Left lung (tissue), 10 donors: ENCODE results near the gene SIRT2. TPM values are rescaled to one million over a fixed set of nuclear protein-coding genes. Genes with fewer than 3 reads are reported as not detected.
"Not testable (repeated sequence)": the region's sequence is repeated elsewhere in the genome, so short reads cannot be mapped to it uniquely, and the experiment has no call there.

Source experiments
- ATAC-seq: fragments of 200-7000 bp; cut with Tn5 transposase; one replicate; pipeline ENCODE4 v1.9.1; 2020; ENCODE audit warnings: moderate library complexity
- DNase-seq, 4 donors: peaks; one replicate each; pipeline ENCODE4 v3.0.0-alpha.2; 2013 to 2020
- H3K27ac ChIP-seq, 2 donors: fragments of 200-600 bp; sonication (generic) in 1 of 2; one replicate each; pipeline versions ENCODE4 v1.5.0 to v1.8.0; 2020 to 2021
- H3K27me3 ChIP-seq, 2 donors: fragments of 200-600 bp; sonication (generic) in 1 of 2; one replicate each; pipeline versions ENCODE4 v1.5.0 to v1.8.0; 2020 to 2021
- H3K36me3 ChIP-seq, 2 donors: fragments of 200-600 bp; sonication (generic) in 1 of 2; one replicate each; pipeline versions ENCODE4 v1.5.0 to v1.8.0; 2020 to 2021
- H3K4me1 ChIP-seq, 2 donors: fragments of 200-600 bp; one replicate each; pipeline ENCODE4 v1.8.0; 2021
- H3K4me3 ChIP-seq, 2 donors: fragments of 200-600 bp; sonication (generic) in 1 of 2; one replicate each; pipeline versions ENCODE4 v1.5.0 to v1.8.0; 2020 to 2021; ENCODE audit warnings: mild to moderate bottlenecking in 1 of 2
- H3K9me3 ChIP-seq, 2 donors: fragments of 200-600 bp; sonication (generic) in 1 of 2; one replicate each; pipeline versions ENCODE4 v1.5.0 to v1.8.0; 2020 to 2021
- intact Hi-C, 2 donors: fragments of 100-400 bp; cut with DNase I; formaldehyde crosslinking; loops; one replicate each; pipeline versions ENCODE4 v1.11.2 to v1.14.2; 2022
- polyA plus RNA-seq, 6 donors: library from polyadenylated mRNA; unstranded; fragments of 120-200 nt; gene quantifications; one replicate each; pipeline ENCODE4 v1.2.1, GENCODE V29; 2013; ENCODE audit not compliant: insufficient read length in 6 of 6
- total RNA-seq, 2 donors: library from RNA; stranded (reverse); fragmentation: NEBNext Ultra II Directional; extraction: Animal tissue kit (Norgen Biotek cat#: 25700); gene quantifications; one replicate each; pipeline ENCODE4 v1.2.1, GENCODE V29; 2021
- TF ChIP-seq, protein P1 (sequence below), 2 donors: fragments of 200-600 bp; sonication (generic) in 1 of 2; IDR thresholded peaks; one replicate each; pipeline versions ENCODE4 v1.5.0 to v1.8.0; 2021; ENCODE audit warnings: antibody characterized with exemption in 2 of 2
- donor health status: DM: no; HTN: yes; CAD: no.
- donor health status: DM: no; HTN: no; CAD: no.

Gene SIRT2
- total and polyA plus RNA-seq, 8 donors: 49.2 to 56.1 (median 52.6) TPM

- Histone ChIP-seq H3K4me3 (peak within 1 kb of the TSS in 1 of 2 donors; percentile 35), H3K27ac (peak within 1 kb of the TSS; percentile 69 to 86), H3K36me3 (peaks cover 0 to 39% of the 10 kb centered on the region in 2 donors), H3K27me3 (no peaks in the 10 kb centered on the region), H3K4me1 (peaks cover 8 to 25% of the 10 kb centered on the region in 2 donors), H3K9me3 (no peaks in the 10 kb centered on the region)
- peak; percentile 68 for ATAC-seq
- intact Hi-C loops: no loop called here
- peak in 3 of 4 donors; percentile 44 to 83 (median 63) for DNase-seq
- TF ChIP-seq, protein P1, sequence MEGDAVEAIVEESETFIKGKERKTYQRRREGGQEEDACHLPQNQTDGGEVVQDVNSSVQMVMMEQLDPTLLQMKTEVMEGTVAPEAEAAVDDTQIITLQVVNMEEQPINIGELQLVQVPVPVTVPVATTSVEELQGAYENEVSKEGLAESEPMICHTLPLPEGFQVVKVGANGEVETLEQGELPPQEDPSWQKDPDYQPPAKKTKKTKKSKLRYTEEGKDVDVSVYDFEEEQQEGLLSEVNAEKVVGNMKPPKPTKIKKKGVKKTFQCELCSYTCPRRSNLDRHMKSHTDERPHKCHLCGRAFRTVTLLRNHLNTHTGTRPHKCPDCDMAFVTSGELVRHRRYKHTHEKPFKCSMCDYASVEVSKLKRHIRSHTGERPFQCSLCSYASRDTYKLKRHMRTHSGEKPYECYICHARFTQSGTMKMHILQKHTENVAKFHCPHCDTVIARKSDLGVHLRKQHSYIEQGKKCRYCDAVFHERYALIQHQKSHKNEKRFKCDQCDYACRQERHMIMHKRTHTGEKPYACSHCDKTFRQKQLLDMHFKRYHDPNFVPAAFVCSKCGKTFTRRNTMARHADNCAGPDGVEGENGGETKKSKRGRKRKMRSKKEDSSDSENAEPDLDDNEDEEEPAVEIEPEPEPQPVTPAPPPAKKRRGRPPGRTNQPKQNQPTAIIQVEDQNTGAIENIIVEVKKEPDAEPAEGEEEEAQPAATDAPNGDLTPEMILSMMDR (IDR thresholded peaks at IDR 0.05): no peak
These were observed 21.4 kb downstream of the SIRT2 start, which contains the start of gene RINL for GRCh38 chr19:38877781-38878574. Gene RINL, minus strand, starts transcription at chr19:38878275. Its CDS starts 1,533 bp downstream, at chr19:38876742.

DNA sequence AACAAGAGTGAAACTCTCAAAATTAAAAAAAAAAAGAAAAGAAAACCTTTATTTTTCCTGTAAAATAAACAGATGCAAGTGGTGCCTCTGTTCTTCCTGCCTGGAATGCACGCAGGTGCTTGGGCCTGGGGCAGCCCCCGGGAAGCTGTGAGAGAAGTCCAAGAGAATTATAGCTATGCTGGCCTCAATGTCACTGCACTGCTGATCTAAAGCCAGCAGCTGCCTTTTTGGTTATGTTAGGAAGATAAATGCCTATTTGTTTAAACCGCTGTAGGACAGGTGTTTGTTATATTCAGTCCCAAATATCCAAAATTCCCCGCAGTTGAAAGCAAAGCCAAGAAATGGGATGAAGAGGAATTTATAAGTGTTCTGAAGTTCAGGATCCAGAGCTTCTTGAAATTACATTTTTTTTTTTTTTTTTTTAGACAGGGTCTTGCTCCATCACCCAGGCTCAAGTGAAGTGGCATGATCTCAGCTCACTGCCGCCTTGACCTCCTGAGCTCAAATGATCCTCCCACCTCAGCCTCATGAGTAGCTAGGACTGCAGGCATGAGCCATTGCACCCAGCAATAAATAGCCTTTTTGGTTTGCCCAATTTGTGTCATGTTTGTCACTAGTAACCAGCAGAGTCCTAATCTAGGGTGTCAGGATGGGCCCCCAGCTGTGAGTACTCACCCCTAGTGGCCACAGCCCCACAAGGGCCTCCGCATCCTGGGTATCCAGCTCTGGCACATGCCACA lies 23.6 kb downstream of the SIRT2 start:
- H3K27ac ChIP-seq: no peak overlapping the region
- ATAC-seq: no peak
- peaks cover 0 to 18% of the 10 kb centered on the region in 2 donors for H3K36me3 ChIP-seq
- intact Hi-C loops: no loop called here
- DNase-seq: peak in 1 of 4 donors; percentile 18
- no peaks in the 10 kb centered on the region for H3K9me3 ChIP-seq
- TF ChIP-seq, protein P1 (IDR thresholded peaks at IDR 0.05): no peak
- peaks cover 8 to 26% of the 10 kb centered on the region in 2 donors for H3K4me1 ChIP-seq
- no peak overlapping the region for H3K4me3 ChIP-seq
- H3K27me3 ChIP-seq: no peaks in the 10 kb centered on the region

GRCh38 chr19:38873400-38873799 lies 26.0 kb downstream of the SIRT2 start:
- H3K9me3 ChIP-seq, ATAC-seq, H3K4me3 ChIP-seq, H3K27me3 ChIP-seq, intact Hi-C loops, H3K27ac ChIP-seq, H3K36me3 ChIP-seq: not testable (repeated sequence)
- peak in 1 of 4 donors; percentile 34 for DNase-seq
- H3K4me1 ChIP-seq: peaks cover 10 to 42% of the 10 kb centered on the region in 2 donors

DNA sequence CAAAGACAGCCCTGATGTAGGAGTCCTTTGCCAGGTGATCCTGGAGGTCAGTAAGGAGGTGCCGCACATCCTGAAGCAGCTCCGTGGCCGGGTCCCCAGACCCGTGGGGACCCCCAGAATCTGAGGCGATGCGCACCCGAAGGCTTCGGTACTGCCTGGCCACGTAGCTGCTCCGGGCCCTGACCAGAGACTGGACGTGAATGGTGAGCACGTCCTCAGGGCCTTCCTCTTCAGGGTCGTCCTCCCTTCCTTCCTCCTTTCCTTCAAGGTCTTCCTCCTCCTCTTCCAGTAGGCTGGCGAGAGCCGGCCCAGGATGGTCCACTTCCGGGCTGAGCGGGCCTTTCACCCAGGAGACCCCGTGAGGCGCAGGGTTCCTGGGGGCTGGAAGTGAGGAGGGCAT lies 28.8 kb downstream of the SIRT2 start:
- no peak for ATAC-seq
- H3K27ac ChIP-seq: no peak overlapping the region
- no peaks in the 10 kb centered on the region for H3K9me3 ChIP-seq
- peak overlapping the region in 1 of 2 donors; percentile 49 for H3K4me3 ChIP-seq
- TF ChIP-seq, protein P1 (IDR thresholded peaks at IDR 0.05): no peak
- peak in 1 of 4 donors; percentile 61 for DNase-seq
- H3K27me3 ChIP-seq: no peaks in the 10 kb centered on the region
- intact Hi-C loops: no loop called here
- H3K4me1 ChIP-seq: peaks cover 5 to 24% of the 10 kb centered on the region in 2 donors
- H3K36me3 ChIP-seq: no peaks in the 10 kb centered on the region

DNA sequence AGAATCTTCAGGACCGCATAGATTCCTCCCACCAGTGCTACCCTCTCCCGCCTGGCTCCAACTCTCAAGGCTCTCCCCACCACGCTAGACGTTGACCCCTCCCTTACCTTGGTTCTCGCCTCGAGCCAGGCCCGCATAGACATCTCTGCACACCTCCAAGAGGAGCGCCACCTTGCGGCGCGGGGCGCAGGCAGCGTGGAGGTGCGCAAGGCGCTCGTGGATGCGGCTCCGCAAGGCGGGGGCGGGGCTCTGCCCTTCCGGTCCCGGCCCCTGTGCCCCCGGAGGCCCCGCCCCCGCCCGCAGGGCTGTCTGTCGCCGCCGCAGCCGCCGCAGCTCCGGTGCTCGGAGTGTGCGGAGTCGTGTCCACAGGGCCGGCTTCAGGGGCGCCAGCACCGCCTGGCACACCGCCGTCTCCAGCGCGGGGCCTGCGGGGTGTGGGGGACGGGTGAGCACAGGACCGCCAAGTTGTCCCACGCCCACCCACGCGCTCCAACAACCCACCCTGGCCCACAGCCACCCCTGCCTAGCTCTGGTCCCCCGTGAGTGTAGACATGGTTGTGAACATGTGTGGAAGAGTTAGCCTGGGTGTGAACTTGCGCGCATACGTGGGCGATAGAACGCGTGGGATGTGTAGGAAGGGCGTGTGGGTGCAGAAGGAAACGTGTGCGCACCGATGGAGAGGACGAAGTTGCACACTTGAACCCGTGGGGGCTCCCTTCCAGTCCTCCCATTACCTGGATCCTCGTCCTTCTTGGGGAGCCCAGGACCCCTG lies 29.4 kb downstream of the SIRT2 start:
- Histone ChIP-seq H3K27ac (peak overlapping the region in 1 of 2 donors; percentile 53), H3K4me3 (peak overlapping the region; percentile 41 to 49), H3K4me1 (peaks cover 5 to 27% of the 10 kb centered on the region in 2 donors), H3K9me3 (no peaks in the 10 kb centered on the region), H3K27me3 (no peaks in the 10 kb centered on the region), H3K36me3 (no peaks in the 10 kb centered on the region)
- peak in 3 of 4 donors; percentile 76 to 97 (median 83) for DNase-seq
- TF ChIP-seq, protein P1 (IDR thresholded peaks at IDR 0.05): peak; percentile 79 to 89
- intact Hi-C loops: no loop called here
- ATAC-seq: peak; percentile 96
